Activated naive CD4-positive, alpha-beta T cell treated with anti-CD3 and anti-CD28 coated beads, Interleukin-2, amount 10 ng/mL, durations not matched to agents 7 days and 5 days (primary cell): ENCODE data around the gene CLRN3.

Source experiments
- CTCF ChIA-PET: fragments of 350-600 bp; sonication (Branson Sonifier 250); formaldehyde crosslinking; loops from one replicate; lab custom pipeline; 2021; ENCODE audit warnings: antibody characterized with exemption; lab: Charles Lee
- DNase-seq: peaks from one replicate; pipeline ENCODE4 v3.0.0-alpha.2; 2020
- H3K27ac Mint-ChIP-seq: one replicate; pipeline ENCODE4 v1.8.0; 2021; ENCODE audit warnings: mild to moderate bottlenecking, moderate library complexity, mixed read lengths
- H3K27me3 Mint-ChIP-seq: one replicate; pipeline ENCODE4 v1.8.0; 2021; ENCODE audit warnings: mild to moderate bottlenecking, mixed read lengths
- H3K36me3 Mint-ChIP-seq: one replicate; pipeline ENCODE4 v1.8.0; 2021; ENCODE audit warnings: mixed read lengths
- H3K4me1 Mint-ChIP-seq: one replicate; pipeline ENCODE4 v1.8.0; 2021; ENCODE audit warnings: mixed read lengths
- H3K4me3 Mint-ChIP-seq: one replicate; pipeline ENCODE4 v1.8.0; 2021; ENCODE audit warnings: mild to moderate bottlenecking, moderate library complexity, mixed read lengths
- H3K9me3 Mint-ChIP-seq: one replicate; pipeline ENCODE4 v1.8.0; 2021; ENCODE audit warnings: mixed read lengths

Gene CLRN3, protein sequence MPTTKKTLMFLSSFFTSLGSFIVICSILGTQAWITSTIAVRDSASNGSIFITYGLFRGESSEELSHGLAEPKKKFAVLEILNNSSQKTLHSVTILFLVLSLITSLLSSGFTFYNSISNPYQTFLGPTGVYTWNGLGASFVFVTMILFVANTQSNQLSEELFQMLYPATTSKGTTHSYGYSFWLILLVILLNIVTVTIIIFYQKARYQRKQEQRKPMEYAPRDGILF

GRCh38 chr10:127892743-127893142 lies at the start of gene CLRN3:
Gene CLRN3, minus strand, starts transcription at chr10:127892941. Its CDS starts 157 bp downstream, at chr10:127892784.
- Mint-ChIP-seq H3K27me3 (peaks cover 27% of the 10 kb centered on the region), H3K4me3 (no peak within 1 kb of the TSS), H3K36me3 (no peaks in the 10 kb centered on the region), H3K9me3 (peaks cover under 1% of the 10 kb centered on the region), H3K4me1 (peaks cover 2% of the 10 kb centered on the region), H3K27ac (no peak within 1 kb of the TSS)
- DNase-seq = no peak
- CTCF ChIA-PET = interaction anchor here (1.1 kb wide), 1 partner anchor 177 kb away, joined by 3 read pairs; no protein-coding TSS in a partner anchor

GRCh38 chr10:127940866-127941640 lies 48.3 kb upstream of the CLRN3 start:
- no peak overlapping the region for H3K27ac Mint-ChIP-seq
- H3K27me3 Mint-ChIP-seq = peaks cover 20% of the 10 kb centered on the region
- CTCF ChIA-PET = interaction anchor here (1.2 to 1.8 kb wide), 2 partner anchors 9 to 70 kb away, joined by 3 to 4 read pairs; no protein-coding TSS in a partner anchor
- no peak overlapping the region for H3K4me3 Mint-ChIP-seq
- DNase-seq = no peak
- no peaks in the 10 kb centered on the region for H3K36me3 Mint-ChIP-seq
- peaks cover 4% of the 10 kb centered on the region for H3K4me1 Mint-ChIP-seq
- H3K9me3 Mint-ChIP-seq = no peaks in the 10 kb centered on the region

- Mint-ChIP-seq H3K9me3 (no peaks in the 10 kb centered on the region), H3K27me3 (peaks cover 20% of the 10 kb centered on the region), H3K4me1 (no peaks in the 10 kb centered on the region), H3K4me3 (no peak overlapping the region), H3K27ac (no peak overlapping the region), H3K36me3 (no peaks in the 10 kb centered on the region)
- CTCF ChIA-PET = interaction anchor here (1.2 kb wide), 1 partner anchor 71 kb away, joined by 3 read pairs; no protein-coding TSS in a partner anchor
- no peak for DNase-seq
Measured at GRCh38 chr10:127939786-127940330, 47.1 kb upstream of the CLRN3 start.

DNA sequence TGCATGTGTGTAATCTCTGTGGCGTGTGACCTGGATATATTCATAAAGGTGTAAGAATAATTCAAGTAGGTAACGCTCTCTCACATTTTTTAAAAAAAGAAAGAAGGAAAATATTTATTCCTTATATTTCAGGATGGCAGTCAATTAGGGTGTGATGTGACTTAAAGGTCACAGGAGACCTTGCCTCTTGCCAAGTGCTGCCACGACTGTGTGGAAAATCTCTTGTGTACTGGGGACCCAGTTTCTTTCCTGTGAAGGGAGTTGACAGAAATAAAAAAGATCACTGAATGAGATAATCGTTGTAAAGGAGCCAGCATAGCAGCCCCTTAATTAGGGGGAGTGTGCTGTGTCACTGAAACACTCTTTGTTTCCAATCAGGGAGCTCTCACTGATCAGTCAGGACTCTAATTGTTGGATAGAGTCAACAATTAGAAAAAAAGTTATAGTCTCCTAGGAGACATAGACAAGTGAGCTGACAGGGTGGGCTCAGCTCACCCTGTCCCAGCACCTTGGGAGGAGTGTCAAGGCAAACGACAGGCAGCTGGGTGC lies 45.2 kb upstream of the CLRN3 start:
- peaks cover 21% of the 10 kb centered on the region for H3K27me3 Mint-ChIP-seq
- H3K36me3 Mint-ChIP-seq = no peaks in the 10 kb centered on the region
- no peak overlapping the region for H3K27ac Mint-ChIP-seq
- no peaks in the 10 kb centered on the region for H3K4me1 Mint-ChIP-seq
- CTCF ChIA-PET = interaction anchor here (0.8 to 1.8 kb wide), 2 partner anchors 38 to 74 kb away, joined by 4 read pairs; no protein-coding TSS in a partner anchor
- no peak for DNase-seq
- H3K4me3 Mint-ChIP-seq = no peak overlapping the region
- no peaks in the 10 kb centered on the region for H3K9me3 Mint-ChIP-seq

DNA sequence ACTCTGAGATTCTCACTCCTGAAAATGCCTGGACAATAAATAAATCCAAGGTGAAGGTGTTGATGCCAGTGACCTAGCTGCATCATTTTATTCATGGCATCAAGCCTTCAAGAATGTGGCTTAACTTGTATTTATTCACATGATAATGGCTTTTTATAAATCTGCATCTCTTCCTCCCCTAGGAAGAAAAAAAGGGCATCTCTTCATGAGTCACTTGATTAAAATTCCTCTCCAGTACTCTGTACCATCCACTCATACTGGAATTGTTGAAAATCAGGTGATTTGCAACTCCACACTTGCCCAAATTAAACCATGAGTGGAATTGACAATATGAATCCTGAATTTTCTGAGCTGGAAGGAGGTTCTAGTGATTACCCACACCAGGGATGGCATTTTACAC lies 44.3 kb upstream of the CLRN3 start:
- H3K27me3 Mint-ChIP-seq = peaks cover 25% of the 10 kb centered on the region
- H3K4me3 Mint-ChIP-seq = no peak overlapping the region
- no peak for DNase-seq

DNA sequence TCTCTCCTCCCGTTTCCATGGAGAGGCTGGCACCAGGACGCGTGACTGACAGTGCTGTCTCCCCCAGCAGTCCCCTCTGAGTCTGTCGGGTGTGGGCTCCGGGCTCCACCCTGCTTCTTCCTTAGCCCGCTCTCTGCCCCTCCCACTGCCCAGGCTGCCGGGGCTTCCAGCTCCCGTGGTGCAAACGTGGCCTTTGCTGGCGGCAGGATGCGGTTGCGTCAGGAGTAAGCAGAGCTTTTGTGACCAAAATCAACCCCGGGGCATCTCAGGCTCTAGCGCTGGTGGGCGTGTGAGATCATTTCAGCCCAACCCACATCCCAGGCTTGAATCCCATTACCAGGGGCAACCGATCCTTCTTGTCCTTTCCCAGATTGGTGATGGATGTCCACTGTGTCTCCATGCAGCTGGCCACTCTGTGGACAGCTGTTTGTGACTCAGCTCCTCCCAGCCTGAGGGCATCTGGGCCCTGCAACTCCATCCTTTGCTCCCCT lies 42.4 kb upstream of the CLRN3 start:
- no peak overlapping the region for H3K4me3 Mint-ChIP-seq
- H3K4me1 Mint-ChIP-seq = no peaks in the 10 kb centered on the region
- CTCF ChIA-PET = no interaction called here
- no peaks in the 10 kb centered on the region for H3K9me3 Mint-ChIP-seq
- no peak overlapping the region for H3K27ac Mint-ChIP-seq
- peaks cover 12% of the 10 kb centered on the region for H3K27me3 Mint-ChIP-seq
- DNase-seq = no peak
- H3K36me3 Mint-ChIP-seq = no peaks in the 10 kb centered on the region

More for the DNA sequence above, 44.3 kb upstream of the CLRN3 start:
- H3K4me1 Mint-ChIP-seq = no peaks in the 10 kb centered on the region
- no peaks in the 10 kb centered on the region for H3K9me3 Mint-ChIP-seq
- CTCF ChIA-PET = interaction anchor here (0.7 to 1.8 kb wide), 2 partner anchors 9 to 39 kb away, joined by 3 to 4 read pairs; no protein-coding TSS in a partner anchor
- H3K27ac Mint-ChIP-seq = no peak overlapping the region
- H3K36me3 Mint-ChIP-seq = no peaks in the 10 kb centered on the region

DNA sequence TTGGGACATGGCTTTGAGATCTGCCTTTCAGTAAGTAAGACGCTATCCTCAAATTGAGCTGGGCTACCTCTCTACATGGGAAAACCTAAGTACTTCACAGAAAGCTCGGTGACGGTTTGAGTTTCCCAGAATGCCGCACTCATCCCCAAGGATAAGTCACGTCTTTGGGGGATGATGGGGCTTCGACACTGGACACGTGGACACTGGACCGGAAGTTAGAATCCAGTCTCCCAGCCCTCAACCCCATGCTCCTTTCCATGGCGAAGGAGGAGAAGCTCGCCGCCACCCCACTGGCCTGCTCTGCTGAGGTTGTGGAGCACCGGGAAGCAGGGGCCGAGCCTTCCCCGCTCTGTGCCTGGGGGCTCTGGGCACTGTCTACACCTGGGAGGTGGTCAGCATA lies 41.6 kb upstream of the CLRN3 start:
- H3K27ac Mint-ChIP-seq = no peak overlapping the region
- no peaks in the 10 kb centered on the region for H3K9me3 Mint-ChIP-seq
- H3K4me1 Mint-ChIP-seq = no peaks in the 10 kb centered on the region

DNA sequence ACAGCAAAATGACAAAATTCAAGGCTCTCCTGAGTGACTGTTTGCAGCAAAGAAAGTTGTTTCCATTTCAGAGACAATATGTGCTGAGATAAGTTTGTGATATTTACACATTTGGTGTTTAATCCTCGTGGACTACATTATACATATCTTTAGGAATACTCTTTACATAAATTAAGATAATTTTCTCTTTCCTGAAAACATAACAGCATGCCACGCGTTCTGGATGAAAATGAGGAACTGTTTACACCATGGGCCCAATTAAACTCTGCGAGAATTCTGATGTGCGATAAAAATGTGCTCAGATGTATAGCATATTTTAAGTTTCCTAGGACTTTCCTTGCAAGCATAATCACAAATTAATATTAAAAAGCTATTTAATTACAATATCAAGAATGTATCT lies 40.5 kb upstream of the CLRN3 start:
- Mint-ChIP-seq H3K27me3 (peaks cover 4% of the 10 kb centered on the region), H3K27ac (no peak overlapping the region), H3K9me3 (no peaks in the 10 kb centered on the region), H3K36me3 (no peaks in the 10 kb centered on the region), H3K4me1 (no peaks in the 10 kb centered on the region), H3K4me3 (no peak overlapping the region)
- CTCF ChIA-PET = no interaction called here
- no peak for DNase-seq

More for the DNA sequence above, 41.6 kb upstream of the CLRN3 start:
- no peaks in the 10 kb centered on the region for H3K36me3 Mint-ChIP-seq
- no peak for DNase-seq
- H3K4me3 Mint-ChIP-seq = no peak overlapping the region
- CTCF ChIA-PET = no interaction called here
- H3K27me3 Mint-ChIP-seq = peaks cover 5% of the 10 kb centered on the region

- no peaks in the 10 kb centered on the region for H3K9me3 Mint-ChIP-seq
- CTCF ChIA-PET = interaction anchor here (1.4 kb wide), 1 partner anchor 10 kb away, joined by 4 read pairs; no protein-coding TSS in a partner anchor
Measured at GRCh38 chr10:127932521-127933270, 40.0 kb upstream of the CLRN3 start.

DNA sequence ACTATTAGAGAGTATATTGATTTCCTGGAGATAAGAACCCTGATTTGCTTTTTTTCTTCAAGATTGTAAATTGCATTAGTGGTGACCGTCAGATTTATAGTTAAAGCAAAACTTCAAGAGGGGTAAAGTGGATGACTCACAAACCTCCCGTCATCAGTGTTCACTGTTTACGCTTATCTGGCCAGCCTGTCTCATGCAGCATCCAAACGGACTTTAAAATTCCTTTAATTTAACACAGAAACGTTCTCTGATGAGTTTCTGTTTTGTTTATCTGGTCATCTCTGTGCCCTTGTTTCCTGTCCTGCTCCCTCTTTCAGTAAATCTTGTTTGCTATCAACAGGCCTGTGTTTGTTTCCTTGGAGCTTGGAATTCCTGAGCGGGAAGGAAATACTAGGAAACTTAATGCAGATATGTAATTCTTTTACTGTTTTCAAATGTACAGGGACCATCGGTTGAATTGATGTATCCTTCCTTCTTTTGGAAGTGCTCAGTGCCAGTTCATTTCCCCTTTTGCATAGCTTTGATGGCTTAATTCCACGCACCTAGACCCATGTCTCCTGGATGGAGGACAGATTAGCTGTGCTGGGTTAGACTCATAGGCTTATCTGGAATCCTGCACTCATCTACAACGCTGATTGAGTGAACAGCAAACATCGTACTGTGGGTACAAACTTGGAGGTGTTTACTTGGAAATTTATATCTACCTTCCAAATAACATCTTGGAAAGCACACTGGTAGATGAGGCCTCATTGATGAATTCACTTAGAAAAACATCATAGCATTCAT lies 35.5 kb upstream of the CLRN3 start:
- DNase-seq = no peak
- Mint-ChIP-seq H3K4me1 (no peaks in the 10 kb centered on the region), H3K9me3 (no peaks in the 10 kb centered on the region)

More at GRCh38 chr10:127932521-127933270, 40.0 kb upstream of the CLRN3 start:
- no peak overlapping the region for H3K4me3 Mint-ChIP-seq
- peaks cover 4% of the 10 kb centered on the region for H3K27me3 Mint-ChIP-seq
- DNase-seq = no peak
- no peaks in the 10 kb centered on the region for H3K4me1 Mint-ChIP-seq
- no peak overlapping the region for H3K27ac Mint-ChIP-seq
- H3K36me3 Mint-ChIP-seq = no peaks in the 10 kb centered on the region

DNA sequence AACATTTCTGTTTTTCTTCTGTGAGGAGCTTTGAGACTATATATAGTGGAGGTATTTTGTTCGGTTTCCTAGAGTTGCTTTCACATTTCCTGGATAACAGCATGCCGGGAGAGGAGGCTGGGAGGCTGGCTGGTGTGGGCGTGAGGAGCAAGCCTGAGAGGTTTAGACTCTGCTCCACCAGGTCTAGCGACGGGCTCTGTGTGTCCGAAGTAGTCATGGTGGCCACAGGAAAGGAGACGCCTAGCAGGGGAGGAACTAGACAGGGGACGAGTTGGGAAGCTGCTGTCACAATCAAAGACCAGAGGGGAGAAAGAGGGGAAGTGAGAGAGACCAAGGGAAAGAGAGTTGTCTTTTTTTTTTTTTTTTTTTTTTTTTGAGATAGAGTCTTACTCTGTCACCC lies 33.7 kb upstream of the CLRN3 start:
- Mint-ChIP-seq H3K9me3 (no peaks in the 10 kb centered on the region), H3K4me3 (no peak overlapping the region), H3K36me3 (no peaks in the 10 kb centered on the region), H3K27me3 (peaks cover 11% of the 10 kb centered on the region), H3K27ac (no peak overlapping the region), H3K4me1 (no peaks in the 10 kb centered on the region)
- DNase-seq = no peak
- CTCF ChIA-PET = interaction anchor here (2.7 kb wide), 1 partner anchor 85 kb away, joined by 11 read pairs; no protein-coding TSS in a partner anchor

More for the DNA sequence above, 35.5 kb upstream of the CLRN3 start:
- Mint-ChIP-seq H3K36me3 (no peaks in the 10 kb centered on the region), H3K4me3 (no peak overlapping the region), H3K27ac (no peak overlapping the region), H3K27me3 (peaks cover 16% of the 10 kb centered on the region)
- CTCF ChIA-PET = no interaction called here

GRCh38 chr10:127925471-127926207 lies 32.9 kb upstream of the CLRN3 start:
- no peak overlapping the region for H3K4me3 Mint-ChIP-seq
- no peak for DNase-seq
- CTCF ChIA-PET = interaction anchor here (0.6 to 2.7 kb wide), 4 partner anchors 18 to 86 kb away, joined by 3 to 11 read pairs (median 4); no protein-coding TSS in a partner anchor

More at GRCh38 chr10:127925471-127926207, 32.9 kb upstream of the CLRN3 start:
- Mint-ChIP-seq H3K27me3 (peaks cover 11% of the 10 kb centered on the region), H3K27ac (no peak overlapping the region), H3K9me3 (no peaks in the 10 kb centered on the region), H3K4me1 (no peaks in the 10 kb centered on the region), H3K36me3 (no peaks in the 10 kb centered on the region)
